ENCODE results near the gene TRMT61B. TPM values are rescaled to one million over a fixed set of nuclear protein-coding genes. Genes with fewer than 3 reads are reported as not detected.

TRMT61B gene
- total and polyA plus RNA-seq, 2 donors (not counting 1 experiment from before 2014, with no cell fraction given): 15.5 to 20.3 TPM

DNA sequence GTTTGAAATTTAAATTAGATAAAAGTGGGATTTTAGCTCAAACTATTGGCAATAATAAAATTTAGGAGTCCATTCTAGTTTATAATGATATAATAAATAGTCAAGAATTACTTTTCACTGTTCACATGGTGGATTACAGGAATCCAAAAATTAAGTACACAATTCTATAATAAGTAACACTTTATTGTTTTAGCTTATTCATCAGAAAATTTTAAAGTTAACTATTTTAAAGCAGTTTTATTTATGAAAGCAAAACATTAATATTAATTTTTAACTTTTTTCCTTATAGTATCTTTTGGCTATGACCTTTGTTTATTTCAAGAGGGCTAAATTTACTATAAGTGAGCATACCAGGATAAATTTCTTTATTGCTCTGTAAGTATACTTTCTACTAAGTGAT lies 48.1 kb downstream of the TRMT61B start:
- intact Hi-C loops (cut with micrococcal nuclease): loop anchor here (5.0 kb wide), 3 partner anchors 85 to 485 kb away; no protein-coding TSS in a partner anchor
- Histone ChIP-seq H3K27ac (ENCODE audit: low read length in 2 of 2) (no peak overlapping the region), H4K20me1 (ENCODE audit: control insufficient read depth, insufficient read depth, low read length, poor library complexity, severe bottlenecking) (no peaks in the 10 kb centered on the region), H3K4me3 (ENCODE audit: control extremely low read depth in 1 of 5, extremely low read depth in 1 of 5, insufficient read depth in 1 of 5, low read depth in 2 of 5, low read length in 4 of 5) (no peak overlapping the region), H3K79me2 (ENCODE audit: control insufficient read depth, insufficient read depth, low read length) (no peaks in the 10 kb centered on the region), H3K4me1 (ENCODE audit: control insufficient read depth in 2 of 2, insufficient read depth in 2 of 2, low read length in 2 of 2) (no peaks in the 10 kb centered on the region), H3K27me3 (replicated peaks in 1 of 4; ENCODE audit: control extremely low read depth in 1 of 4, control insufficient read depth in 3 of 4, insufficient read depth in 4 of 4, low read length in 3 of 4) (no peaks in the 10 kb centered on the region), H2AFZ (ENCODE audit: insufficient read depth, low read depth, low read length, poor library complexity, severe bottlenecking) (no peak overlapping the region), H3K36me3 (replicated peaks in 1 of 2; ENCODE audit: control extremely low read depth in 1 of 2, control insufficient read depth in 1 of 2, extremely low read depth in 1 of 2, insufficient read depth in 2 of 2, low read length in 1 of 2) (no peaks in the 10 kb centered on the region), H3K9me3 (ENCODE audit: control extremely low read depth in 1 of 3, control insufficient read depth in 2 of 3, insufficient read depth in 1 of 3, low read length in 2 of 3) (no peaks in the 10 kb centered on the region), H3K9ac (ENCODE audit: low read length) (no peak overlapping the region), H3K4me2 (replicated peaks; ENCODE audit: low read depth, low read length, poor library complexity, severe bottlenecking) (no peak overlapping the region)
- ATAC-seq (ENCODE audit: low read depth) (no peak), DNase-seq (no peak)
- CTCF ChIA-PET: interaction anchor here (0.8 to 1.7 kb wide), 3 partner anchors 9 to 1020 kb away, joined by 3 to 7 read pairs (median 7); no protein-coding TSS in a partner anchor
- Mint-ChIP-seq H3K27me3 (no peaks in the 10 kb centered on the region), H3K9me3 (ENCODE audit: insufficient read depth) (no peaks in the 10 kb centered on the region), H3K4me1 (peaks cover 3% of the 10 kb centered on the region), H3K27ac (no peak overlapping the region), H3K4me3 (no peak overlapping the region)
- POLR2A ChIA-PET: no interaction called here
- no peak for TF ChIP-seq CTCF (IDR thresholded peaks at IDR 0.05)
- no peak for TF ChIP-seq EZH2 (IDR thresholded peaks at IDR 0.05; ENCODE audit: borderline replicate concordance, insufficient read depth, low read depth, low read length, poor library complexity, severe bottlenecking)

GRCh38 chr2:28821295-28821958 lies 48.7 kb downstream of the TRMT61B start:
- no peaks in the 10 kb centered on the region for H3K9me3 ChIP-seq (ENCODE audit: control extremely low read depth in 1 of 3, control insufficient read depth in 2 of 3, insufficient read depth in 1 of 3, low read length in 2 of 3)
- no peaks in the 10 kb centered on the region for H3K27me3 ChIP-seq (replicated peaks in 1 of 4; ENCODE audit: control extremely low read depth in 1 of 4, control insufficient read depth in 3 of 4, insufficient read depth in 4 of 4, low read length in 3 of 4)
- Mint-ChIP-seq H3K9me3 (ENCODE audit: insufficient read depth) (no peaks in the 10 kb centered on the region), H3K27ac (no peak overlapping the region), H3K27me3 (no peaks in the 10 kb centered on the region), H3K4me3 (no peak overlapping the region), H3K4me1 (peaks cover 3% of the 10 kb centered on the region)
- peak; percentile 79 for DNase-seq
- ChIA-PET POLR2A (no interaction called here), CTCF (interaction anchor here (0.6 to 2.6 kb wide), 22 partner anchors 9 to 1021 kb away, joined by 3 to 12 read pairs (median 4); no protein-coding TSS in a partner anchor)
- H3K9ac ChIP-seq (ENCODE audit: low read length): no peak overlapping the region
- peak overlapping the region; percentile 47 for H2AFZ ChIP-seq (ENCODE audit: insufficient read depth, low read depth, low read length, poor library complexity, severe bottlenecking)
- H3K4me3 ChIP-seq (ENCODE audit: control extremely low read depth in 1 of 5, extremely low read depth in 1 of 5, insufficient read depth in 1 of 5, low read depth in 2 of 5, low read length in 4 of 5): no peak overlapping the region
- no peak overlapping the region for H3K4me2 ChIP-seq (replicated peaks; ENCODE audit: low read depth, low read length, poor library complexity, severe bottlenecking)
- 0% methylated on average over 3 of the region's 8 CpGs for WGBS (ENCODE audit: insufficient coverage)
- no peak overlapping the region for H3K27ac ChIP-seq (ENCODE audit: low read length in 2 of 2)
- H3K36me3 ChIP-seq (replicated peaks in 1 of 2; ENCODE audit: control extremely low read depth in 1 of 2, control insufficient read depth in 1 of 2, extremely low read depth in 1 of 2, insufficient read depth in 2 of 2, low read length in 1 of 2): no peaks in the 10 kb centered on the region
- intact Hi-C loops (cut with micrococcal nuclease): loop anchor here (1.0 to 5.0 kb wide), 4 partner anchors 86 to 486 kb away; no protein-coding TSS in a partner anchor
- peak; percentile 90 for TF ChIP-seq CTCF (IDR thresholded peaks at IDR 0.05)
- TF ChIP-seq EZH2 (IDR thresholded peaks at IDR 0.05; ENCODE audit: borderline replicate concordance, insufficient read depth, low read depth, low read length, poor library complexity, severe bottlenecking): no peak
- peak; percentile 89 for ATAC-seq (ENCODE audit: low read depth)
- no peaks in the 10 kb centered on the region for H4K20me1 ChIP-seq (ENCODE audit: control insufficient read depth, insufficient read depth, low read length, poor library complexity, severe bottlenecking)
- H3K4me1 ChIP-seq (ENCODE audit: control insufficient read depth in 2 of 2, insufficient read depth in 2 of 2, low read length in 2 of 2): no peaks in the 10 kb centered on the region
- no peaks in the 10 kb centered on the region for H3K79me2 ChIP-seq (ENCODE audit: control insufficient read depth, insufficient read depth, low read length)
